ENCODE data around the gene GAST. TPM values are rescaled to one million over a fixed set of nuclear protein-coding genes. Genes with fewer than 3 reads are reported as not detected.

Gene GAST
- total RNA-seq, 1 experiment from 2014 or later = 0.75 TPM

GRCh38 chr17:41758601-41759000, 46.5 kb downstream of the GAST start:
- H3K4me3 ChIP-seq (ENCODE audit: low read depth, low read length) = no peak overlapping the region
- H3K36me3 ChIP-seq (ENCODE audit: control insufficient read depth, insufficient read depth, low read length) = peaks cover 28% of the 10 kb centered on the region
- Mint-ChIP-seq H3K9me3 (ENCODE audit: unreplicated experiment) (no peaks in the 10 kb centered on the region), H3K27me3 (ENCODE audit: insufficient read depth, unreplicated experiment) (no peaks in the 10 kb centered on the region), H3K4me3 (ENCODE audit: unreplicated experiment) (no peak overlapping the region), H3K36me3 (ENCODE audit: insufficient read depth, unreplicated experiment) (peaks cover 99% of the 10 kb centered on the region), H3K27ac (ENCODE audit: unreplicated experiment) (no peak overlapping the region), H3K4me1 (ENCODE audit: low read depth, unreplicated experiment) (no peaks in the 10 kb centered on the region)
- H3K4me1 ChIP-seq = no peaks in the 10 kb centered on the region
- no TSS peak for BruUV-seq (replicated peaks)
- TF ChIP-seq CTCF (IDR thresholded peaks at IDR 0.05; ENCODE audit: insufficient read depth in 1 of 2, low read depth in 1 of 2, low read length in 1 of 2, severe bottlenecking in 1 of 2, unreplicated experiment in 1 of 2) = no peak
- intact Hi-C loops (cut with micrococcal nuclease; ENCODE audit: unreplicated experiment) = no loop called here
- DNase-seq = no peak
- CTCF ChIA-PET = interaction anchor here (0.7 kb wide), 1 partner anchor 28 kb away, joined by 4 read pairs; the partner anchor contains the start of gene JUP
- no peaks in the 10 kb centered on the region for H3K27me3 ChIP-seq (replicated peaks; ENCODE audit: control insufficient read depth, insufficient read depth, low read length)
- POLR2A ChIA-PET = no interaction called here
- H3K9me3 ChIP-seq = no peaks in the 10 kb centered on the region

DNA sequence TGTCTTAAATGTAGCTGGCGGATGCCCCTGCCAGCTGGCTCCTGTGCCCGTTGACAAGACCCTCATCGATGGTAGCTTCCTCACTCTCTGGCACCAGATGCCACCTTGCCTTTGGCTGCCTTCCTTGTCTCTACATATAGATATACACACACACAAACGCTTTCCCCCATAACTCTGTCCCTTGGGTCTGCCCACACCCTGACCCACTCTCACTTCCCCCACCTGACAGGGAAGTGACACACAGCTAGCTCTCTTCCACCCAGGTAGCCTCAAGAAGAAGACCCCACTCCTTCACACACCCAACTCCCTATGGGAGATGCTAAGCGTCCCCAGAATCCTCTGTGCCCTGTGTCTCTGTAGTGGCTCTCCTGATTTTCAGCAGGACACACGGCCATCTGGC, 48.7 kb downstream of the GAST start:
- Histone ChIP-seq H3K4me3 (ENCODE audit: low read depth, low read length) (no peak overlapping the region), H3K4me1 (no peaks in the 10 kb centered on the region), H3K9me3 (no peaks in the 10 kb centered on the region), H3K27me3 (replicated peaks; ENCODE audit: control insufficient read depth, insufficient read depth, low read length) (no peaks in the 10 kb centered on the region), H3K36me3 (ENCODE audit: control insufficient read depth, insufficient read depth, low read length) (peaks cover 30% of the 10 kb centered on the region)
- Mint-ChIP-seq H3K9me3 (ENCODE audit: unreplicated experiment) (no peaks in the 10 kb centered on the region), H3K27ac (ENCODE audit: unreplicated experiment) (no peak overlapping the region), H3K4me3 (ENCODE audit: unreplicated experiment) (no peak overlapping the region), H3K36me3 (ENCODE audit: insufficient read depth, unreplicated experiment) (peaks cover 99% of the 10 kb centered on the region), H3K4me1 (ENCODE audit: low read depth, unreplicated experiment) (no peaks in the 10 kb centered on the region), H3K27me3 (ENCODE audit: insufficient read depth, unreplicated experiment) (no peaks in the 10 kb centered on the region)
- intact Hi-C loops (cut with micrococcal nuclease; ENCODE audit: unreplicated experiment) = no loop called here
- ChIA-PET CTCF (no interaction called here), POLR2A (no interaction called here)
- BruUV-seq (replicated peaks) = no TSS peak
- no peak for TF ChIP-seq CTCF (IDR thresholded peaks at IDR 0.05; ENCODE audit: insufficient read depth in 1 of 2, low read depth in 1 of 2, low read length in 1 of 2, severe bottlenecking in 1 of 2, unreplicated experiment in 1 of 2)
- DNase-seq = no peak

GRCh38 chr17:41762391-41762790, 50.3 kb downstream of the GAST start:
- Histone ChIP-seq H3K36me3 (ENCODE audit: control insufficient read depth, insufficient read depth, low read length) (peaks cover 29% of the 10 kb centered on the region), H3K4me1 (no peaks in the 10 kb centered on the region), H3K9me3 (no peaks in the 10 kb centered on the region), H3K4me3 (ENCODE audit: low read depth, low read length) (no peak overlapping the region), H3K27me3 (replicated peaks; ENCODE audit: control insufficient read depth, insufficient read depth, low read length) (no peaks in the 10 kb centered on the region)
- Mint-ChIP-seq H3K27me3 (ENCODE audit: insufficient read depth, unreplicated experiment) (no peaks in the 10 kb centered on the region), H3K4me1 (ENCODE audit: low read depth, unreplicated experiment) (no peaks in the 10 kb centered on the region), H3K36me3 (ENCODE audit: insufficient read depth, unreplicated experiment) (peaks cover 99% of the 10 kb centered on the region), H3K27ac (ENCODE audit: unreplicated experiment) (no peak overlapping the region), H3K4me3 (ENCODE audit: unreplicated experiment) (no peak overlapping the region), H3K9me3 (ENCODE audit: unreplicated experiment) (no peaks in the 10 kb centered on the region)
- BruUV-seq (replicated peaks) = no TSS peak
- TF ChIP-seq CTCF (IDR thresholded peaks at IDR 0.05; ENCODE audit: insufficient read depth in 1 of 2, low read depth in 1 of 2, low read length in 1 of 2, severe bottlenecking in 1 of 2, unreplicated experiment in 1 of 2) = no peak
- POLR2A ChIA-PET = interaction anchor here (0.5 to 2.3 kb wide), 3 partner anchors 24 to 901 kb away, joined by 3 to 12 read pairs (median 4); partner anchors contain the start of gene JUP
- intact Hi-C loops (cut with micrococcal nuclease; ENCODE audit: unreplicated experiment) = no loop called here
- no peak for DNase-seq
- CTCF ChIA-PET = no interaction called here

Measured in Caco-2 (cell line).